Measurements from ENCODE around the gene LIX1L.
"Not testable (repeated sequence)": the region's sequence is repeated elsewhere in the genome, so short reads cannot be mapped to it uniquely, and the experiment has no call there.

Gene LIX1L

DNA sequence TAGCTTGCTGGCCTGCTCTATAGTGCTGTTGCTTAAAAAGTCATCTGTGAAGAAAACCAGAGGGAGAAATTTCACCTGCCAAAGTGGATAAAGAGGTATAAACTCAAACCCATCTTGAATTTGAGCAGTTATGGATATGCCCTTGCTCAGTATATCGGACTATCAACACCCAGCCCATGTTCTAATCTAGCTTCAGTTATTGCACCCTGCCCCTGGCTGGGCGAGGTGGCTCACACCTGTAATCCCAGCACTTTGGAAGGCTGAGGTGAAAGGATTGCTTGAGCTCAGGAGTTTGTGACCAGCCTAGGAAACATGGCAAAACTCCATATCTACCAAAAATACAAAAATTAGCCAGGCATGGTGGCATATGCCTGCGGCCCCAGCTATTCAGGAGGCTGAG is 13.3 kb downstream of the LIX1L start:
- H3K4me1 ChIP-seq (ENCODE audit: control insufficient read depth in 1 of 2, insufficient read depth in 1 of 2, low read depth in 1 of 2, low read length in 1 of 2), result peaks cover 14 to 15% of the 10 kb centered on the region in 2 experiments
- no peaks in the 10 kb centered on the region for H3K27me3 ChIP-seq
- H3K4me3 ChIP-seq (ENCODE audit: low read depth in 1 of 2, low read length in 1 of 2), result no peak overlapping the region
- TF ChIP-seq, protein P1, sequence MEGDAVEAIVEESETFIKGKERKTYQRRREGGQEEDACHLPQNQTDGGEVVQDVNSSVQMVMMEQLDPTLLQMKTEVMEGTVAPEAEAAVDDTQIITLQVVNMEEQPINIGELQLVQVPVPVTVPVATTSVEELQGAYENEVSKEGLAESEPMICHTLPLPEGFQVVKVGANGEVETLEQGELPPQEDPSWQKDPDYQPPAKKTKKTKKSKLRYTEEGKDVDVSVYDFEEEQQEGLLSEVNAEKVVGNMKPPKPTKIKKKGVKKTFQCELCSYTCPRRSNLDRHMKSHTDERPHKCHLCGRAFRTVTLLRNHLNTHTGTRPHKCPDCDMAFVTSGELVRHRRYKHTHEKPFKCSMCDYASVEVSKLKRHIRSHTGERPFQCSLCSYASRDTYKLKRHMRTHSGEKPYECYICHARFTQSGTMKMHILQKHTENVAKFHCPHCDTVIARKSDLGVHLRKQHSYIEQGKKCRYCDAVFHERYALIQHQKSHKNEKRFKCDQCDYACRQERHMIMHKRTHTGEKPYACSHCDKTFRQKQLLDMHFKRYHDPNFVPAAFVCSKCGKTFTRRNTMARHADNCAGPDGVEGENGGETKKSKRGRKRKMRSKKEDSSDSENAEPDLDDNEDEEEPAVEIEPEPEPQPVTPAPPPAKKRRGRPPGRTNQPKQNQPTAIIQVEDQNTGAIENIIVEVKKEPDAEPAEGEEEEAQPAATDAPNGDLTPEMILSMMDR (IDR thresholded peaks at IDR 0.05), result no peak
- no peak overlapping the region for H3K27ac ChIP-seq
- H3K9me3 ChIP-seq, result no peaks in the 10 kb centered on the region
- peaks cover 31% of the 10 kb centered on the region for H3K36me3 ChIP-seq

DNA sequence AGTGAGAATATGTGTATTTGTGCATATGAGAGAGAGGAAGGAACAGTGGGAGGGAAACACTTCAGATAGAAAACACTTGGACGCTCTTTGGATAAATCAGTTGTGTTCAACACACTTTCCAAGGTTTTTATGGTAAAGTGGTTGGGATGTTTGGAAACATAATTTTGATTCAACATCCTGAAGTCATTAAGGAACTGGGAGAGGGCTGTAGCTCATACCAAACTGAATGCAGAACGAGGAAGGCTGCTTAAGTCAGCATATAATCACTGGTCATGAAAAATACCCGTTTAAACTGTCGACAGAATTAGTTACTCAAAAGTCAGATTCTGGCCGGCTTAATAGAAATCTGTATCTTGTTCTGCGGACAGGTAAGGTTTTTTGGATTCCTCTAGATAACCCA is 14.9 kb downstream of the LIX1L start:
- TF ChIP-seq, protein P1 (IDR thresholded peaks at IDR 0.05), result no peak
- Histone ChIP-seq H3K27ac (no peak overlapping the region), H3K36me3 (peaks cover 31% of the 10 kb centered on the region), H3K9me3 (no peaks in the 10 kb centered on the region), H3K27me3 (no peaks in the 10 kb centered on the region), H3K4me1 (ENCODE audit: control insufficient read depth in 1 of 2, insufficient read depth in 1 of 2, low read depth in 1 of 2, low read length in 1 of 2) (no peaks in the 10 kb centered on the region), H3K4me3 (ENCODE audit: low read depth in 1 of 2, low read length in 1 of 2) (no peak overlapping the region)

DNA sequence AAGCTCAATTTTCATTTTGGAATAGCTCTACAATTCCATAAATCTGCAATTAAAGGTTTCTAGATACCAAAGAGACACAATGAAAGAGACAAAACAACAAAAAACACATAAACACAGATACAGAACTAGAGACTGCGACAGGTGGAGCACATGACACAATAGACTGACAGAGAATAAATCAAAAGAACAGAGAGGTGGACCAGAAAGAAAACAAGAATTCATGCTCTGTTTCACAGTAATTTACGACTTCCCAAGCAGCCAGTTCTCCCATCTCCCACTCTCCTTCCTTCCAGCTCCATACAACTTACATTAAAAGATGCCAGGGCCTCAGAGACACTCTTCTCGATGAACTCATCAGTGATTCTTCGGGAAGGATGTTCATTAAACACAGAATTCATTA is 15.4 kb downstream of the LIX1L start:
- TF ChIP-seq, protein P1 (IDR thresholded peaks at IDR 0.05), result no peak
- Histone ChIP-seq H3K4me3 (ENCODE audit: low read depth in 1 of 2, low read length in 1 of 2) (no peak overlapping the region), H3K4me1 (ENCODE audit: control insufficient read depth in 1 of 2, insufficient read depth in 1 of 2, low read depth in 1 of 2, low read length in 1 of 2) (no peaks in the 10 kb centered on the region), H3K27me3 (no peaks in the 10 kb centered on the region), H3K9me3 (no peaks in the 10 kb centered on the region), H3K27ac (no peak overlapping the region), H3K36me3 (peaks cover 31% of the 10 kb centered on the region)

DNA sequence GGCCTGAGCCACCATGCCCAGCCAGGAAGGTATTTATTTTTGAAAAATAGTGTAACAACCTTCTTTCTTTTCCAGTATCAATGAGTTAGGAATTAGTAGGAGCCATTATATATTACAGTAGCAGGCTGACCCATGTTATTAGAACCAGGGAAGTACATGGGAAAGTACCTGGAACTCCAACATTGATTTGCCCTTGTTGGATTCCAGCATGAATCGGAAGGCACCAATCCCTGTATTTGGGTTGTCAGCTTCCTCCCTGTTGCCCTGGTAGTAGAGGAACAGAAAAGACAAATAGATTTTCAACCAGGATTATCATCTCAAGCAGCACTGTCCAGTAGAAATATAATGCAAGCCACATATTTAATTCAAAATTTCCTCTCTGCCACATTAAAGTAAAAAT is 20.4 kb downstream of the LIX1L start:
- Histone ChIP-seq H3K36me3 (peaks cover 26% of the 10 kb centered on the region), H3K27me3 (no peaks in the 10 kb centered on the region), H3K4me1 (ENCODE audit: control insufficient read depth in 1 of 2, insufficient read depth in 1 of 2, low read depth in 1 of 2, low read length in 1 of 2) (peaks cover 7 to 8% of the 10 kb centered on the region in 2 experiments), H3K4me3 (ENCODE audit: low read depth in 1 of 2, low read length in 1 of 2) (no peak overlapping the region), H3K27ac (no peak overlapping the region), H3K9me3 (no peaks in the 10 kb centered on the region)
- TF ChIP-seq, protein P1 (IDR thresholded peaks at IDR 0.05), result no peak

DNA sequence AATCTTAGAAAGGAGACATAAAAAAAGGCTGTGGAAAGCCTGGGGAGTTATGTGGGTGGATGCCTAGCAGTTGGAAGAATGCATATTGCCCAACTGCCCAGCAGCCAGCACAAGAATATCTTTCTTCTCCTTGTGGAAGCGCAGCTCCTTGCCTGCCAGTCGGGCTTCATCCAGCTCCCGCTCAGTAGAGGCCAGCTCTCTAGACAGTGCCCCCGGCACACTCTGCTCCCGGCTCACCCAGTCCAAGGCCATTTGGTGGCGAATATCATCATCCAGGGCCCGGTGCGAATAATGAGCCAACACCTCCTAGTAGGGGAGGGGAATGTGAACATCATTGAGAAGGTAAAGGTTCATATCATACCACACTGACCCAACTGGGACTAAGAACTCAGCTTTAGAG is 21.6 kb downstream of the LIX1L start:
- no peaks in the 10 kb centered on the region for H3K9me3 ChIP-seq
- peaks cover 15% of the 10 kb centered on the region for H3K36me3 ChIP-seq
- peaks cover 10 to 13% of the 10 kb centered on the region in 2 experiments for H3K4me1 ChIP-seq (ENCODE audit: control insufficient read depth in 1 of 2, insufficient read depth in 1 of 2, low read depth in 1 of 2, low read length in 1 of 2)
- no peak overlapping the region for H3K27ac ChIP-seq
- no peak overlapping the region for H3K4me3 ChIP-seq (ENCODE audit: low read depth in 1 of 2, low read length in 1 of 2)
- H3K27me3 ChIP-seq, result no peaks in the 10 kb centered on the region
- TF ChIP-seq, protein P1 (IDR thresholded peaks at IDR 0.05), result no peak

DNA sequence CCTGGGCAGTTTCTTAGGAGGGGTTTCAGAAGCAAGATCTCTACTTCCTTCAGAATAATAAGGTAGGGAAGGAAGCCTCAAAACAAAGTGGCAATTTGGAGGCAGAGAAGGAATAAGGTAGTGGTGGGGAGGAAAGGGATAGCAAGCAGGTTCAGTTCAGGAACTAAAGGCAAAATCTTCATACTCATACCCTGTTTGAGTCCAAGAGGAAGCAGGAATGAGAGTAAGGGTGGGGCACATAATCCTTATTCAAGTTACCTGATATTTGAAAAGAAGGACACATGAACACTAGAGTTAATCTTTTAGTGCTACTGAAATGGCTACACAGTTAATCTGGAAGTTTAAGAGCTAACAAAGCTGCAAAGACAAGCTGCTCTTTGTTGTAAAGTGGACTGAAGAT is 22.1 kb downstream of the LIX1L start:
- Histone ChIP-seq H3K36me3 (peaks cover 14% of the 10 kb centered on the region), H3K9me3 (no peaks in the 10 kb centered on the region), H3K27me3 (no peaks in the 10 kb centered on the region), H3K27ac (no peak overlapping the region), H3K4me3 (ENCODE audit: low read depth in 1 of 2, low read length in 1 of 2) (no peak overlapping the region), H3K4me1 (ENCODE audit: control insufficient read depth in 1 of 2, insufficient read depth in 1 of 2, low read depth in 1 of 2, low read length in 1 of 2) (peaks cover 10 to 13% of the 10 kb centered on the region in 2 experiments)
- TF ChIP-seq, protein P1 (IDR thresholded peaks at IDR 0.05), result no peak

DNA sequence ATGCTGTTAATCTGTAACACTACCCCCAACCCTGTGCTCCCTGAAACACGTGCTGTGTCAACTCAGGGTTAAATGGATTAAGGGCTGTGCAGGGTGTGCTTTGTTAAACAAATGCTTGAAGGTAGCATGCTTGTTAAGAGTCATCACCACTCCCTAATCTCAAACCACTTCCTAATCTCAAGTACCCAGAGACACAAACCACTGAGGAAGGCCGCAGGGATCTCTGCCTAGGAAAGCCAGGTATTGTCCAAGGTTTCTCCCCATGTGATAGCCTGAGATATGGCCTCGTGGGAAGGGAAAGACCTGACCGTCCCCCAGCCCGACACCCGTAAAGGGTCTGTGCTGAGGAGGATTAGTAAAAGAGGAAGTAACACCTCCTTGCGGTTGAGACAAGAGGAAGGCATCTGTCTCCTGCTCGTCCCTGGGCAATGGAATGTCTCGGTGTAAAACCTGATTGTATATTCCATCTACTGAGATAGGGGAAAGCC is 25.3 kb downstream of the LIX1L start:
- H3K36me3 ChIP-seq, result peaks cover 14% of the 10 kb centered on the region
- H3K4me1 ChIP-seq (ENCODE audit: control insufficient read depth in 1 of 2, insufficient read depth in 1 of 2, low read depth in 1 of 2, low read length in 1 of 2), result peaks cover 16 to 21% of the 10 kb centered on the region in 2 experiments
- H3K27ac ChIP-seq, result peak overlapping the region; percentile 72
- H3K9me3 ChIP-seq, H3K27me3 ChIP-seq: not testable (repeated sequence)
- H3K4me3 ChIP-seq (ENCODE audit: low read depth in 1 of 2, low read length in 1 of 2), result peak overlapping the region; percentile 8 to 41
